HG03521 (cell line): ENCODE results near the gene PDIA4.
"Not testable (repeated sequence)": the region's sequence is repeated elsewhere in the genome, so short reads cannot be mapped to it uniquely, and the experiment has no call there.

Source experiments
- ATAC-seq: cut with Tn5 transposase; IDR thresholded peaks from one replicate; pipeline ENCODE4 v1.9.1; 2021; ENCODE audit warnings: mild to moderate bottlenecking, moderate library complexity; ENCODE audit not compliant: unreplicated experiment

PDIA4 gene

DNA sequence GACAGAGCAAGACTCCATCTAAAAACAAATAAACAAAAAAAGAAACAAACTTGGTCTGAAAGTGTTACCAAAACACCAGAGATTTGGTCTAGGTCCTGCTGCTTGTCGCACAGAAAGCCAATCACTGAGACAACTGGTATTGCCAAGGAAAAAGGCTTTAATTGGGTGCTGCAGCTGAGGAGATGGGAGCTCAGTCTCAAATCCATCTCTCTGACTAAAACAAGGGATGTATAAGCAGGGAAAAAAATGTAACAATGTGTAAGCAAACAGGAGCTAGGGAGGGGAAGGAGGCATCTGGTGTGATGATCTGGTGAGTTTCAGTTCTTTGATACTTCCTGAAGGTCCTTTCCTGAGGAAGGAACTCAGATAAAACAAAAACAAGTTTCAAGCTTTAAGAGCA lies 8.4 kb upstream of the PDIA4 start:
- no peak for ATAC-seq

DNA sequence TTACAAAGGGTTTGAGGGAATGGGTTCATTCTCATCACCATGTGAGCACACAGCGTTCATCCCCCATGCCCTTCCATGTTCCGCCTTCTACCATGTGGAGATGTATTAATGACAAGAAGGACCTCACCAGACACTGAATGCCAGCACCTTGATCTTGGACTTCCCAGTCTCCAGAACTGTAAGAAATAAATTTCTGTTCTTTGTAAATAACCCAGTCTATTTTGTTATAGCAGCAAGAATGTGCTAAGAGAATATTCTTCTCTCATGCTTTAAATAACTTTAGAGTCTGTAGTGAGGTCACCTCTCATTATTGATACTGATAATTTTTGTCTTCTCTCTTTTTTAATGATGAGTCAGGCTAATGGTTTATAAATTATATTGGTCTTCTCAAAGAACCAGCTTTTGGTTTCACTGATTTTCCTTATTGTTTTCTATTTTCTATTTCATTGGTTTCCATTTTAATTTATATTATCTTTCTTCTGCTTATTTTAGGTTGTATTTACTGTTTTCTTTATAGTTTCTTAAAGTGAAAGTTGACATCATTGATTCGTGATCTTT lies 3.1 kb upstream of the PDIA4 start:
- ATAC-seq, result no peak

DNA sequence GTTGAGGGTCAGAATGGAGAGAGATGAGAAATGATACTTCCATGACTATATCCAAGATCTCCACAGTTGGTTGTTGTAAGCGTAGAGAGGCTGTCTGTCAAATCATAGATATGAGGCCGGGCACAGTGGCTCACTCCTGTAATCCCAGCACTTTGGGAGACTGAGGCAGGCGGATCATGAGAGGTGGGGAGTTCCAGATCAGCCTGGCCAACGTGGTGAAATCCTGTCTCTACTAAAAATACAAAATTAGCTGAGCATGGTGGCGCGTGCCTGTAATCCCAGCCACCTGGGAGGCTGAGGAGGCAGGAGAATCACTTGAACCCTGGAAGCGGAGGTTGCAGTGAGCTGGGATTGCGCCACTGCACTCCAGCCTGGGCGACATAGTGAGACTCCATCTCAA lies 2.1 kb upstream of the PDIA4 start:
- ATAC-seq, result not testable (repeated sequence)

GRCh38 chr7:149027611-149028345 lies 527 bp downstream of the PDIA4 start:
- ATAC-seq, result no peak

- no peak for ATAC-seq
Measured at GRCh38 chr7:149027055-149027454, 1.2 kb downstream of the PDIA4 start.

GRCh38 chr7:149023662-149024061 lies 4.6 kb downstream of the PDIA4 start:
- no peak for ATAC-seq

- no peak for ATAC-seq
Measured at GRCh38 chr7:149022756-149023360, 5.4 kb downstream of the PDIA4 start.

DNA sequence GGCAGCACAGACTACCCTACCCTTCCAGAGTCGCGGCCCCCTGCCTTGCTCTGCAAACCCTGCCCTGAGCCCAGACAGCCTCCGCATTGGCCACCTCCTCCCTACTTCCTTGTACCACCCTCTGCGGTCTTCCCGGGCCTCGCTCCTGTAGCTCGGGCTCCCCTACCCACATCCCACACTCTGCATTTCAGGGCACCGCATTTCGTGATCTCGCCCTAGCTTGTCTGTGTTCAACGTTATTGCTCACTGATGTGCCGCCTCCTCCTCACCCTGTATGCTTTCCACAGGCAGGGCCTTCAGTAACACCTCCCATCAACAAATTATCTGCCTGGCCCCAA lies 6.6 kb downstream of the PDIA4 start:
- no peak for ATAC-seq

- ATAC-seq, result no peak
Measured at GRCh38 chr7:149020483-149020882, 7.8 kb downstream of the PDIA4 start.

DNA sequence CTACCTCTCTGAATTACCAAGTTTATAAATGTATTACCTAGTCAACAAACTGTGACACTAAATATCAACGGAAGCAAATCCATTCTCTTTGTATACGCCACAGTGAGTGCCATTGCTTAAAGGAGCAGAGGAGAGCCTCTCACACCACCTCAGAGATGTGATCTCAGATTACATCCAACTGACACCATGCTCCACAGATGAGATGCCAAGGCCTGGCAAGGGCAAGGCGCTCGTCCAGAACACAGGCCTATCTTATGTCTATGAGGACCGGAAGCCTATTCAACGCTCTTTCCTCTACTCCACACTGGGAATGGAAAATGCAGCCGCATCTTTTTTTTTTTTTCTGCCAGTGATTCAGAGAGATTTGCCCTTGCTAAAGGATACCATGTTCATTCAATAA lies 11.4 kb downstream of the PDIA4 start:
- ATAC-seq, result no peak

DNA sequence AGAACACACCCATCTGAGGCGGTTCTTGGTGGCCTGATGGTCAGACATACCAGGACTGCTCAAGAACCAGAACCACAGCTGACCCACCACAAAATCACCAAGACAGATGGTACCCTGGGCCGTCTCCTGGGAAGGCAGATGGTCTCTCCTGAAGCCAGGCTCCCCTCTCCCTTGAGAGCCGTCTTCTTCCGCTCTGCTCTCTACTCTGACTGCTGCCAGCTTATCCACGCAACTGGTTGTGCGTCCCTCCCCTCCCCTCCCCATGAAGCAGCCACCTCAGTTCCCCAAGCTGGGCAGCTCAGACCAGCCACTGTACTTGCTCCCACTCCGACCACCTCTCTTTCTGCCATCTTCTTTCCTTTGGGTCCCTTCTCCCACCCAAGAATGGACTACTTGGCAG lies 14.0 kb downstream of the PDIA4 start:
- ATAC-seq, result no peak

- no peak for ATAC-seq
Measured at GRCh38 chr7:149013876-149014275, 14.4 kb downstream of the PDIA4 start.

DNA sequence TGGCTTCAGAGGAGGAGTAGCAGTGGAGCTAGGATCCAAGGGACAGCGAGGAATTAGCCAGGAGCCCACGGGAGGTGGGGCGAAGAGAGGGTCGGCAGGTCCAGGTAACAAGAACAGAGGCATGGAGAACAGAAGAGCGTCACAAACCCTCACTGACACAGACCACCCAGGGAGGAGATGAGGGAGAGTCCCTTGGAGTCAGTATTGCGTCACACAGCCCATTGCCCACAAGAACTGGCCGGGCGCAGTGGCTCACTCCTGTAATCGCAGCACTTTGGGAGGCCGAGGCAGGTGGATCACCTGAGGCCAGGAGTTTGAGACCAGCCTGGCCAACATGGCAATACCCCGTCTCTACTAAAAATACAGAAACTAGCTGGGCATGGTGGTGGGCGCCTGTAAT lies 15.6 kb downstream of the PDIA4 start:
- not testable (repeated sequence) for ATAC-seq

GRCh38 chr7:149011491-149011890 lies 16.8 kb downstream of the PDIA4 start:
- no peak for ATAC-seq

GRCh38 chr7:149010451-149010850 lies 17.9 kb downstream of the PDIA4 start:
- no peak for ATAC-seq

DNA sequence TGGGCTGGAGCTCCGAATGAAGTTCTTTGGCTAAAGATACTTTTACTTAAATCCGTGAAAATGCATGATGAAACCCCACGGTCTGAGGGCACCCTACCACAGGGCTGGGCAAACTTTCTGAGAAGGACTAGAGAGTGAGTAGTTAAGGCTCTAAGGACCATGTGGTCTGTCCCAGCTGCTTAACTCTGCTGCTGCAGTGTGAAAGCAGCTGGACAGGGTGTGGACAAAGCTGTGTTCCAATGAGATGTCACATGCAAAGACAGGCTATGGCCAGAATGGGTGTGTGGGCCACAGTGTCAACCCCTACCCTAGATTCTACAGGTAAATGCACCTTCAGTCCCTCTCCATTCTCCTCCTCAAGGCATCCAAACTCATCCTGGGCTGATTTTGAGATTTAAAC lies 18.8 kb downstream of the PDIA4 start:
- ATAC-seq, result no peak

GRCh38 chr7:149007611-149008010 lies 20.7 kb downstream of the PDIA4 start:
- no peak for ATAC-seq

- ATAC-seq, result no peak
Measured at GRCh38 chr7:149007146-149007545, 21.2 kb downstream of the PDIA4 start.

- ATAC-seq, result no peak
Measured at GRCh38 chr7:149006345-149006725, 22.0 kb downstream of the PDIA4 start.

GRCh38 chr7:149005427-149006344 lies 22.6 kb downstream of the PDIA4 start:
- peak; percentile 73 for ATAC-seq
